Measurements from ENCODE around the gene CMSS1. TPM values are rescaled to one million over a fixed set of nuclear protein-coding genes. Genes with fewer than 3 reads are reported as not detected.

Gene CMSS1
- total RNA-seq, 1 experiment from 2014 or later, result 64.1 TPM

DNA sequence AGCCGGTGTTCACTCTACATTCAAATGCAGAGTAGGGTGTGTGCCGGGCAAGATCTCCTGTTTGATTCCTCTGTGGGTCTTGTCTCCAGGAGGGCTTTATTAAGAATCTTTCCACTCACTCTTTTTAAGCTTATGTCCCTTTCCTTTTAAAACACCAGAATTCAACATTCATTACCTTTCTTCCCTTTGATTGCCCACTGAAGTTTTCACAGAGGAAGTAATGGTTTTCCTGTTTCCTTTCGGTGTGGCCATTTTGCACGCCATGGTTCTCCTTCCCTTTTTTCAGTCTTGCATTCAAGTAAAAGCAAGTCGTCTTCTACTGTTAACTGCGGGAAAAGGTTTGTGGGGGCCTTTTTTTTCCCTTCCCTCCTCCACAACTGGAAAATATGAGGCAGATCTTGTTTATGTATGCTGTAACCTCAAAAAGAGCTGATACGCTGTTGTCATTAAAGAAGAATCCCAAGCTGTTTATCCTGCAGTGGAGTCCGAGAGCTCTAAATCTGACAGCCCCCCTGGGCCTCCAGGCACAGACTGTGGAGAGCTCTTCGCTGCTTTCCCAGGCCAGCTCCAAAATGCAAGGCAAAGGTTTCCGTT lies 256.1 kb downstream of the CMSS1 start:
- H3K27me3 ChIP-seq (ENCODE audit: insufficient read depth, low read length), result no peaks in the 10 kb centered on the region
- no TSS peak for BruUV-seq (replicated peaks)
- POLR2A ChIA-PET, result interaction anchor here (0.6 to 1.1 kb wide), 2 partner anchors 13 to 518 kb away, joined by 3 to 8 read pairs; no protein-coding TSS in a partner anchor
- H3K9me2 ChIP-seq (ENCODE audit: insufficient read depth), result no peaks in the 10 kb centered on the region
- H3K79me2 ChIP-seq (ENCODE audit: insufficient read depth, low read length), result no peaks in the 10 kb centered on the region
- no peak overlapping the region for H2AFZ ChIP-seq (ENCODE audit: low read depth, low read length, poor library complexity, severe bottlenecking)
- H3K4me2 ChIP-seq (ENCODE audit: low read length), result no peak overlapping the region
- H3K27ac ChIP-seq (ENCODE audit: low read depth, low read length), result no peak overlapping the region
- intact Hi-C loops (cut with micrococcal nuclease), result no loop called here
- TF ChIP-seq EZH2phosphoT487 (IDR thresholded peaks at IDR 0.05; ENCODE audit: borderline replicate concordance) (no peak), FOSL1 (IDR thresholded peaks at IDR 0.05; ENCODE audit: low read depth) (no peak), EGR1 (IDR thresholded peaks at IDR 0.05; ENCODE audit: low read depth) (no peak), JUND (IDR thresholded peaks at IDR 0.05) (no peak), SRF (IDR thresholded peaks at IDR 0.05; ENCODE audit: low read depth) (no peak), EZH2 (IDR thresholded peaks at IDR 0.05) (no peak), CBX3 (IDR thresholded peaks at IDR 0.05; ENCODE audit: low read depth) (no peak), TCF7L2 (IDR thresholded peaks at IDR 0.05; ENCODE audit: borderline replicate concordance, extremely low read depth, insufficient read depth, insufficient read length) (no peak), CEBPB (IDR thresholded peaks at IDR 0.05; ENCODE audit: low read depth) (no peak), YY1 (IDR thresholded peaks at IDR 0.05; ENCODE audit: extremely low read depth, insufficient replicate concordance, low read depth, low read length) (no peak), SIN3A (IDR thresholded peaks at IDR 0.05; ENCODE audit: low read depth) (no peak), ELF1 (IDR thresholded peaks at IDR 0.05; ENCODE audit: borderline replicate concordance, low read depth) (no peak), ZNF274 (IDR thresholded peaks at IDR 0.05; ENCODE audit: low read depth, low read length) (no peak)
- TF ChIP-seq, protein P1, sequence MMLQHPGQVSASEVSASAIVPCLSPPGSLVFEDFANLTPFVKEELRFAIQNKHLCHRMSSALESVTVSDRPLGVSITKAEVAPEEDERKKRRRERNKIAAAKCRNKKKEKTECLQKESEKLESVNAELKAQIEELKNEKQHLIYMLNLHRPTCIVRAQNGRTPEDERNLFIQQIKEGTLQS (IDR thresholded peaks at IDR 0.05), result no peak
- TF ChIP-seq, protein P2, sequence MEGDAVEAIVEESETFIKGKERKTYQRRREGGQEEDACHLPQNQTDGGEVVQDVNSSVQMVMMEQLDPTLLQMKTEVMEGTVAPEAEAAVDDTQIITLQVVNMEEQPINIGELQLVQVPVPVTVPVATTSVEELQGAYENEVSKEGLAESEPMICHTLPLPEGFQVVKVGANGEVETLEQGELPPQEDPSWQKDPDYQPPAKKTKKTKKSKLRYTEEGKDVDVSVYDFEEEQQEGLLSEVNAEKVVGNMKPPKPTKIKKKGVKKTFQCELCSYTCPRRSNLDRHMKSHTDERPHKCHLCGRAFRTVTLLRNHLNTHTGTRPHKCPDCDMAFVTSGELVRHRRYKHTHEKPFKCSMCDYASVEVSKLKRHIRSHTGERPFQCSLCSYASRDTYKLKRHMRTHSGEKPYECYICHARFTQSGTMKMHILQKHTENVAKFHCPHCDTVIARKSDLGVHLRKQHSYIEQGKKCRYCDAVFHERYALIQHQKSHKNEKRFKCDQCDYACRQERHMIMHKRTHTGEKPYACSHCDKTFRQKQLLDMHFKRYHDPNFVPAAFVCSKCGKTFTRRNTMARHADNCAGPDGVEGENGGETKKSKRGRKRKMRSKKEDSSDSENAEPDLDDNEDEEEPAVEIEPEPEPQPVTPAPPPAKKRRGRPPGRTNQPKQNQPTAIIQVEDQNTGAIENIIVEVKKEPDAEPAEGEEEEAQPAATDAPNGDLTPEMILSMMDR (IDR thresholded peaks at IDR 0.05 in 2 of 3, conservative IDR thresholded peaks at IDR 0.05 in 1 of 3; ENCODE audit: borderline replicate concordance in 1 of 3, insufficient read depth in 1 of 3, low read depth in 2 of 3, low read length in 2 of 3), result no peak
- TF ChIP-seq, protein P3, sequence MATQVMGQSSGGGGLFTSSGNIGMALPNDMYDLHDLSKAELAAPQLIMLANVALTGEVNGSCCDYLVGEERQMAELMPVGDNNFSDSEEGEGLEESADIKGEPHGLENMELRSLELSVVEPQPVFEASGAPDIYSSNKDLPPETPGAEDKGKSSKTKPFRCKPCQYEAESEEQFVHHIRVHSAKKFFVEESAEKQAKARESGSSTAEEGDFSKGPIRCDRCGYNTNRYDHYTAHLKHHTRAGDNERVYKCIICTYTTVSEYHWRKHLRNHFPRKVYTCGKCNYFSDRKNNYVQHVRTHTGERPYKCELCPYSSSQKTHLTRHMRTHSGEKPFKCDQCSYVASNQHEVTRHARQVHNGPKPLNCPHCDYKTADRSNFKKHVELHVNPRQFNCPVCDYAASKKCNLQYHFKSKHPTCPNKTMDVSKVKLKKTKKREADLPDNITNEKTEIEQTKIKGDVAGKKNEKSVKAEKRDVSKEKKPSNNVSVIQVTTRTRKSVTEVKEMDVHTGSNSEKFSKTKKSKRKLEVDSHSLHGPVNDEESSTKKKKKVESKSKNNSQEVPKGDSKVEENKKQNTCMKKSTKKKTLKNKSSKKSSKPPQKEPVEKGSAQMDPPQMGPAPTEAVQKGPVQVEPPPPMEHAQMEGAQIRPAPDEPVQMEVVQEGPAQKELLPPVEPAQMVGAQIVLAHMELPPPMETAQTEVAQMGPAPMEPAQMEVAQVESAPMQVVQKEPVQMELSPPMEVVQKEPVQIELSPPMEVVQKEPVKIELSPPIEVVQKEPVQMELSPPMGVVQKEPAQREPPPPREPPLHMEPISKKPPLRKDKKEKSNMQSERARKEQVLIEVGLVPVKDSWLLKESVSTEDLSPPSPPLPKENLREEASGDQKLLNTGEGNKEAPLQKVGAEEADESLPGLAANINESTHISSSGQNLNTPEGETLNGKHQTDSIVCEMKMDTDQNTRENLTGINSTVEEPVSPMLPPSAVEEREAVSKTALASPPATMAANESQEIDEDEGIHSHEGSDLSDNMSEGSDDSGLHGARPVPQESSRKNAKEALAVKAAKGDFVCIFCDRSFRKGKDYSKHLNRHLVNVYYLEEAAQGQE (IDR thresholded peaks at IDR 0.05; ENCODE audit: low read depth), result no peak
- TF ChIP-seq, protein P4, sequence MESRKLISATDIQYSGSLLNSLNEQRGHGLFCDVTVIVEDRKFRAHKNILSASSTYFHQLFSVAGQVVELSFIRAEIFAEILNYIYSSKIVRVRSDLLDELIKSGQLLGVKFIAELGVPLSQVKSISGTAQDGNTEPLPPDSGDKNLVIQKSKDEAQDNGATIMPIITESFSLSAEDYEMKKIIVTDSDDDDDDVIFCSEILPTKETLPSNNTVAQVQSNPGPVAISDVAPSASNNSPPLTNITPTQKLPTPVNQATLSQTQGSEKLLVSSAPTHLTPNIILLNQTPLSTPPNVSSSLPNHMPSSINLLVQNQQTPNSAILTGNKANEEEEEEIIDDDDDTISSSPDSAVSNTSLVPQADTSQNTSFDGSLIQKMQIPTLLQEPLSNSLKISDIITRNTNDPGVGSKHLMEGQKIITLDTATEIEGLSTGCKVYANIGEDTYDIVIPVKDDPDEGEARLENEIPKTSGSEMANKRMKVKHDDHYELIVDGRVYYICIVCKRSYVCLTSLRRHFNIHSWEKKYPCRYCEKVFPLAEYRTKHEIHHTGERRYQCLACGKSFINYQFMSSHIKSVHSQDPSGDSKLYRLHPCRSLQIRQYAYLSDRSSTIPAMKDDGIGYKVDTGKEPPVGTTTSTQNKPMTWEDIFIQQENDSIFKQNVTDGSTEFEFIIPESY (IDR thresholded peaks at IDR 0.05; ENCODE audit: extremely low read depth, insufficient replicate concordance, low read length), result no peak
- no peak overlapping the region for H3K9ac ChIP-seq (ENCODE audit: low read length)
- RAD21 ChIA-PET (ENCODE audit: low non-redundant PET in 1 of 2, low total read pairs in 2 of 2, uncharacterized antibody in 2 of 2, unreplicated experiment in 2 of 2), result no interaction called here
- H3K4me3 ChIP-seq (replicated peaks in 1 of 2; ENCODE audit: low read depth in 1 of 2, low read length in 2 of 2), result no peak overlapping the region
- no peaks in the 10 kb centered on the region; the same call in 1 of the 2 replicates for H4K20me1 ChIP-seq (ENCODE audit: insufficient read depth)
- DNase-seq (ENCODE audit: low read depth, low spot score) (no peak), ATAC-seq (no peak)
- peaks cover 0 to 3% of the 10 kb centered on the region in 2 experiments; a peak in 1 of 4 replicates for H3K4me1 ChIP-seq (ENCODE audit: control insufficient read depth in 1 of 2, insufficient read depth in 2 of 2, low read length in 2 of 2)
- CTCF ChIA-PET, result interaction anchor here (1.0 kb wide), 1 partner anchor 180 kb away, joined by 3 read pairs; no protein-coding TSS in a partner anchor
- H3K9me3 ChIP-seq (ENCODE audit: control insufficient read depth in 1 of 2, insufficient read depth in 1 of 2, low read depth in 1 of 2, low read length in 2 of 2), result no peaks in the 10 kb centered on the region
- no peaks in the 10 kb centered on the region for H3K36me3 ChIP-seq (ENCODE audit: control insufficient read depth in 1 of 2, insufficient read depth in 2 of 2, low read length in 2 of 2)
